GM23338 (cell line): ENCODE measurements around the gene DOCK3. TPM values are rescaled to one million over a fixed set of nuclear protein-coding genes. Genes with fewer than 3 reads are reported as not detected.

Experiments used
- ATAC-seq: fragments of 200-7000 bp; cut with Tn5 transposase; 3 replicates; pipeline ENCODE4 v1.9.1; 2020
- DNase-seq: peaks from one replicate; pipeline ENCODE4 v3.0.0-alpha.2; 2015; ENCODE audit warnings: low spot score
- H2AFZ ChIP-seq: fragments of 200-600 bp; sonication (generic); 2 replicates; pipeline ENCODE4 v1.8.0; 2016; ENCODE audit warnings: antibody characterized with exemption, mild to moderate bottlenecking, moderate library complexity
- H3F3A ChIP-seq: fragments of 200-600 bp; sonication (generic); replicated peaks from 2 replicates; pipeline ENCODE4 v1.8.0; 2017; ENCODE audit warnings: antibody characterized with exemption, mixed run types, low read depth
- H3K27ac ChIP-seq: fragments of 200-600 bp; sonication (generic); 2 replicates; pipeline ENCODE4 v1.6.1; 2016; ENCODE audit warnings: low read depth
- H3K27me3 ChIP-seq: fragments of 200-600 bp; sonication (generic); 2 replicates; pipeline ENCODE4 v1.8.0; 2016; ENCODE audit warnings: mild to moderate bottlenecking, mixed run types, moderate library complexity; ENCODE audit not compliant: insufficient read depth
- H3K36me3 ChIP-seq: fragments of 200-600 bp; sonication (generic); 2 replicates; pipeline ENCODE4 v1.8.0; 2016; ENCODE audit warnings: mild to moderate bottlenecking; ENCODE audit not compliant: insufficient read depth
- H3K4me1 ChIP-seq: fragments of 200-600 bp; sonication (generic); 2 replicates; pipeline ENCODE4 v1.8.0; 2016; ENCODE audit warnings: mild to moderate bottlenecking, moderate library complexity; ENCODE audit not compliant: insufficient read depth
- H3K4me2 ChIP-seq: fragments of 200-600 bp; sonication (generic); 2 replicates; pipeline ENCODE4 v1.7.1; 2017; ENCODE audit warnings: mixed run types
- H3K4me3 ChIP-seq: fragments of 200-600 bp; sonication (generic); 2 replicates; pipeline ENCODE4 v1.6.1; 2016; ENCODE audit warnings: mixed run types
- H3K79me2 ChIP-seq: fragments of 200-600 bp; sonication (generic); replicated peaks from 2 replicates; pipeline ENCODE4 v1.8.0; 2017; ENCODE audit warnings: mild to moderate bottlenecking; ENCODE audit not compliant: insufficient read depth
- H3K9me2 ChIP-seq: fragments of 200-600 bp; sonication (generic); 2 replicates; pipeline ENCODE4 v1.8.0; 2017; ENCODE audit not compliant: insufficient read depth
- H4K20me1 ChIP-seq: fragments of 200-600 bp; sonication (generic); replicated peaks from 2 replicates; pipeline ENCODE4 v1.8.0; 2017; ENCODE audit warnings: mild to moderate bottlenecking; ENCODE audit not compliant: insufficient read depth
- H3K27ac Mint-ChIP-seq: 2 replicates; pipeline ENCODE4 v1.8.0; 2020; ENCODE audit warnings: inconsistent platforms, mild to moderate bottlenecking, moderate library complexity, mixed read lengths
- H3K27me3 Mint-ChIP-seq: 3 replicates; pipeline ENCODE4 v1.8.0; 2022; ENCODE audit warnings: low read depth, mild to moderate bottlenecking, moderate library complexity, mixed read lengths, inconsistent platforms; ENCODE audit not compliant: insufficient read depth, poor library complexity
- H3K36me3 Mint-ChIP-seq: 3 replicates; pipeline ENCODE4 v1.8.0; 2021; ENCODE audit warnings: low read depth, mild to moderate bottlenecking, inconsistent platforms, moderate library complexity, mixed read lengths
- H3K4me1 Mint-ChIP-seq: 3 replicates; pipeline ENCODE4 v1.8.0; 2020; ENCODE audit warnings: mild to moderate bottlenecking, inconsistent platforms, mixed read lengths
- H3K4me3 Mint-ChIP-seq: 3 replicates; pipeline ENCODE4 v1.8.0; 2021; ENCODE audit warnings: moderate library complexity, mild to moderate bottlenecking, inconsistent platforms, mixed read lengths
- H3K9me3 Mint-ChIP-seq: 3 replicates; pipeline ENCODE4 v1.8.0; 2020; ENCODE audit warnings: moderate library complexity, mild to moderate bottlenecking, inconsistent platforms, mixed read lengths
- CTCF ChIP-seq, 2 experiments: fragments of 200-600 bp in 1 of 2; sonication (generic) in 1 of 2; conservative IDR thresholded peaks; 2 replicates each; pipeline versions ENCODE4 v1.5.1 to v1.6.1; 2016 to 2017; ENCODE audit warnings: antibody characterized with exemption in 2 of 2, low read depth in 2 of 2, mild to moderate bottlenecking in 2 of 2, moderate library complexity in 1 of 2
- ETS1 ChIP-seq: IDR thresholded peaks from 2 replicates; pipeline ENCODE4 v1.6.1; 2016; ENCODE audit warnings: antibody characterized with exemption
- EZH2 ChIP-seq: fragments of 200-600 bp; sonication (generic); IDR thresholded peaks from one replicate; pipeline ENCODE4 v1.8.0; 2017; ENCODE audit warnings: antibody characterized with exemption, mild to moderate bottlenecking, low read depth; ENCODE audit not compliant: unreplicated experiment
- JUNB ChIP-seq: IDR thresholded peaks from one replicate; pipeline ENCODE4 v1.6.1; 2016; ENCODE audit warnings: antibody characterized with exemption; ENCODE audit not compliant: unreplicated experiment
- NANOG ChIP-seq: IDR thresholded peaks from 2 replicates; pipeline ENCODE4 v1.6.1; 2016; ENCODE audit warnings: antibody characterized with exemption, borderline replicate concordance
- POLR2AphosphoS5 ChIP-seq: IDR thresholded peaks from 2 replicates; pipeline ENCODE4 v1.6.1; 2016; ENCODE audit warnings: antibody characterized with exemption, low read depth
- ZNF114 ChIP-seq: fragments of 250-450 bp; sonication (Bioruptor Pico); IDR thresholded peaks from 2 replicates; pipeline ENCODE4 v1.5.0; 2020; ENCODE audit warnings: mild to moderate bottlenecking, moderate library complexity
- ZNF462 ChIP-seq: fragments of 250-450 bp; sonication (Bioruptor Pico); IDR thresholded peaks from 2 replicates; pipeline ENCODE4 v1.5.0; 2020; ENCODE audit warnings: mild to moderate bottlenecking, moderate library complexity
- polyA plus RNA-seq: library from polyadenylated mRNA; unstranded; fragments of >200 nt; fragmentation: Nextera tagmentation; extraction: Ambion mirVana; gene quantifications from 2 replicates; pipeline ENCODE4 v1.2.1, GENCODE V29; 2016
- total RNA-seq: library from RNA; depleted of rRNA; stranded (reverse); fragments of >200 nt; shearing (Covaris generic); gene quantifications from 2 replicates; pipeline ENCODE4 v1.2.3, GENCODE V29; 2014

DOCK3 gene
- total and polyA plus RNA-seq, 2 experiments from 2014 or later = 2.4 to 5.6 TPM

GRCh38 chr3:51393134-51393495 is 718.4 kb downstream of the DOCK3 start (continued):
- no peak for TF ChIP-seq NANOG
- no peak for TF ChIP-seq ETS1
- TF ChIP-seq ZNF114 = no peak
- no peak for TF ChIP-seq POLR2AphosphoS5
- no peak for TF ChIP-seq CTCF (conservative IDR thresholded peaks at IDR 0.05; ENCODE audit: low read depth in 2 of 2)

- Histone ChIP-seq H3K27me3 (no peaks in the 10 kb centered on the region), H3K4me1 (peaks cover 16% of the 10 kb centered on the region), H3K79me2 (peaks cover 45% of the 10 kb centered on the region), H4K20me1 (peaks cover 37% of the 10 kb centered on the region), H3K36me3 (peaks cover 25% of the 10 kb centered on the region), H3K4me3 (no peak overlapping the region; the same call in 1 of the 2 replicates), H3K4me2 (no peak overlapping the region), H3K9me2 (no peaks in the 10 kb centered on the region), H3K27ac (no peak overlapping the region), H2AFZ (no peak overlapping the region), H3F3A (peaks cover 28% of the 10 kb centered on the region)
- H3K4me3 Mint-ChIP-seq = peak overlapping the region; percentile 85; the same call in 2 of the 3 replicates
- no peak for ATAC-seq
- peaks cover 20% of the 10 kb centered on the region; the same call in 2 of the 3 replicates for H3K9me3 Mint-ChIP-seq
- peaks cover 18% of the 10 kb centered on the region for H3K27me3 Mint-ChIP-seq
- no peak overlapping the region for H3K27ac Mint-ChIP-seq
- H3K36me3 Mint-ChIP-seq = peaks cover 79% of the 10 kb centered on the region
- H3K4me1 Mint-ChIP-seq = peaks cover 44% of the 10 kb centered on the region
- no peak for DNase-seq
- no peak for TF ChIP-seq POLR2AphosphoS5
- no peak for TF ChIP-seq ETS1
- TF ChIP-seq ZNF462 (CRISPR knock-in tag) = no peak
- no peak for TF ChIP-seq EZH2
- no peak for TF ChIP-seq JUNB
These were observed 718.8 kb downstream of the DOCK3 start for GRCh38 chr3:51393564-51393963.
